GM18861 (cell line): ENCODE results near the gene BBS4.
A peak's percentile ranks its signal among the peaks of the same experiment; 100 is the strongest.

Source experiments
- ATAC-seq: cut with Tn5 transposase; IDR thresholded peaks from one replicate; pipeline ENCODE4 v1.9.1; 2021; ENCODE audit not compliant: unreplicated experiment

BBS4 gene

GRCh38 chr15:72754096-72754495 lies 68.1 kb downstream of the BBS4 start:
- no peak for ATAC-seq

- ATAC-seq, result no peak
Measured at GRCh38 chr15:72758182-72758581, 72.2 kb downstream of the BBS4 start.

- no peak for ATAC-seq
Measured at GRCh38 chr15:72760590-72761260, 74.7 kb downstream of the BBS4 start.

GRCh38 chr15:72764656-72765055 lies 78.6 kb downstream of the BBS4 start:
- ATAC-seq, result no peak

- no peak for ATAC-seq
Measured at GRCh38 chr15:72766025-72766424, 80.0 kb downstream of the BBS4 start.

- no peak for ATAC-seq
Measured at GRCh38 chr15:72766780-72767179, 80.8 kb downstream of the BBS4 start.

- ATAC-seq, result no peak
Measured at GRCh38 chr15:72770673-72771328, 84.8 kb downstream of the BBS4 start.

- no peak for ATAC-seq
Measured at GRCh38 chr15:72771329-72771725, 85.3 kb downstream of the BBS4 start.

GRCh38 chr15:72774696-72775383 lies 88.8 kb downstream of the BBS4 start:
- no peak for ATAC-seq

- ATAC-seq, result no peak
Measured at GRCh38 chr15:72778796-72779195, 92.8 kb downstream of the BBS4 start.

GRCh38 chr15:72781631-72782030 lies 95.6 kb downstream of the BBS4 start:
- no peak for ATAC-seq

GRCh38 chr15:72782274-72783003 lies 96.4 kb downstream of the BBS4 start:
- no peak for ATAC-seq

- ATAC-seq, result peak; percentile 10
Measured at GRCh38 chr15:72783004-72783639, 97.1 kb downstream of the BBS4 start.

GRCh38 chr15:72783640-72784455 lies 97.8 kb downstream of the BBS4 start, which contains the start of gene ADPGK:
ADPGK (minus strand) TSS chr15:72783758; CDS start chr15:72783691, 67 bp downstream.
- ATAC-seq, result peak; percentile 80

GRCh38 chr15:72784456-72784876 lies 98.5 kb downstream of the BBS4 start:
- ATAC-seq, result no peak

- no peak for ATAC-seq
Measured at GRCh38 chr15:72785432-72785831, 99.4 kb downstream of the BBS4 start.

- no peak for ATAC-seq
Measured at GRCh38 chr15:72785841-72786240, 99.8 kb downstream of the BBS4 start.

GRCh38 chr15:72786242-72786641 lies 100.2 kb downstream of the BBS4 start:
- ATAC-seq, result no peak

- ATAC-seq, result no peak
Measured at GRCh38 chr15:72786676-72787345, 100.8 kb downstream of the BBS4 start.
